Measurements from ENCODE around the gene DAAM2.

DAAM2 gene

DNA sequence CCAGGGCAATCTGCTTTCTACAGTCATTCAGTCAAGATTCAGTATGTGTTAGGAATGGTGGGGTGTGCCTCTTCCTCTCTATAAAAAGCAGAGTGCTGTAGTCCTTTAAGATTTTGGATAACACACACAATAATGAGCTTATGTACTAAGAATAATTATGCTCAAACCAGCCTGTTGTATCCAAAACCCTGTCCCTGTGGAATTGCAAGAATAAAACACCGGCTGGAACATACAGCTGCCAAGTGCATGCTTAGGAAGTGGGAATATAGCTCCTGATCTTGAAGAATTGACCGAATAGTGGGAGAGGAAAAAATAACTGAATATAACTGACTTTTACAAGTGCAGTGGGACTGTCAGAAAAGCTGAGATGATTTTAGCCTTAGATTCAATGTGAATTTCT is 143.1 kb downstream of the DAAM2 start:
- H3K27ac ChIP-seq: peak overlapping the region in 1 of 2 donors; percentile 55
- DNase-seq (ENCODE audit: low spot score): no peak
- H3K4me3 ChIP-seq: no peak overlapping the region
- TF ChIP-seq, protein P1, sequence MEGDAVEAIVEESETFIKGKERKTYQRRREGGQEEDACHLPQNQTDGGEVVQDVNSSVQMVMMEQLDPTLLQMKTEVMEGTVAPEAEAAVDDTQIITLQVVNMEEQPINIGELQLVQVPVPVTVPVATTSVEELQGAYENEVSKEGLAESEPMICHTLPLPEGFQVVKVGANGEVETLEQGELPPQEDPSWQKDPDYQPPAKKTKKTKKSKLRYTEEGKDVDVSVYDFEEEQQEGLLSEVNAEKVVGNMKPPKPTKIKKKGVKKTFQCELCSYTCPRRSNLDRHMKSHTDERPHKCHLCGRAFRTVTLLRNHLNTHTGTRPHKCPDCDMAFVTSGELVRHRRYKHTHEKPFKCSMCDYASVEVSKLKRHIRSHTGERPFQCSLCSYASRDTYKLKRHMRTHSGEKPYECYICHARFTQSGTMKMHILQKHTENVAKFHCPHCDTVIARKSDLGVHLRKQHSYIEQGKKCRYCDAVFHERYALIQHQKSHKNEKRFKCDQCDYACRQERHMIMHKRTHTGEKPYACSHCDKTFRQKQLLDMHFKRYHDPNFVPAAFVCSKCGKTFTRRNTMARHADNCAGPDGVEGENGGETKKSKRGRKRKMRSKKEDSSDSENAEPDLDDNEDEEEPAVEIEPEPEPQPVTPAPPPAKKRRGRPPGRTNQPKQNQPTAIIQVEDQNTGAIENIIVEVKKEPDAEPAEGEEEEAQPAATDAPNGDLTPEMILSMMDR (IDR thresholded peaks at IDR 0.05): no peak

DNA sequence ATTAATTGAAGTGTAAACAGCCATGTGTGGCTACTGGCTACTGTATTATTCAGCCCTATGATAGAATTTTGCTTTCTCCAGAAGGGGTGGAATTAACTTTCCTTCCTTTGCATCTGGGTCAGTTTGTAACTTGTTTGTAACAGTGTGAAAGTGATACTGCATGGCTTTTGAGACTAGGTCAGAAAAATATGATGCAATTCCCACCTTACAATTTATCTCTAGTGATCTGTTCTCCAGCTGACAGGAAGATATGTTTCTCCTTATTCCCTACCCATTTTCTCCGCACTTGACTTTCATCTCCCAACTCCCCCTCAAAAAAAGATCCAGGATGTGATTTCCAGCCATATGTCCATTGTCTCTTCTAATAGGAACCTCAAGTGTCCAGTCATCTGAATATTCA is 144.7 kb downstream of the DAAM2 start:
- DNase-seq (ENCODE audit: low spot score): no peak
- no peak overlapping the region for H3K27ac ChIP-seq
- no peak overlapping the region for H3K4me3 ChIP-seq
- TF ChIP-seq, protein P1 (IDR thresholded peaks at IDR 0.05): no peak

DNA sequence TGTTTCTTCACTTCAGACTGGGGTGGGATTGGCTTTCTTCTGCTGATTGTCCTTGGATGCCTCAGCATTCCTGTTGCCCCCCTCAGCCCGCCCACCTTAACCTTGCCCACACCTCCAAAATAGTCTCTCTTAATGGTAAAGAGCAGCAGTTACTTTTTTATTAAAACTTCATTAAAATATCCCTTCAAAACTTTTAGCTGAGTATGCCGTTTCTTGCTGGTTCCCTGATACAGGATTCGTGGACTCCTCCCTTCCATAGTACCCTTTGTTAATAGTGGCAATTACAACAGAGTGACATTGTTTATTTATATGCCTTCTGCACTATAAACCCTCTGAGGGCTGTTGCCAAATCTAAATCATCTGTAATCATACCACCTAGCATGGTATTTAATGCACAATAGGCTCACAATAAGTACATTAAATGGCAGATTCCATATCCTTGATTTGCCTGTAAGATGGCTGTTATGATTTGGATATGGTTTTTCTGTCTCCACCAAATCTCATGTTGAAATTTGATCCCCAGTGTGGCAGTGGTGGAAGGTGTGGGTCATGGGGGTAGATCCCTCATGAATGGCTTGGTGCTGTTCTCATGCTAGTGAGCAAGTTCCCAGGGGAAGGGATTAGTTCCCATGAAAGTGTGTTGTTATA is 145.6 kb downstream of the DAAM2 start:
- TF ChIP-seq, protein P1 (IDR thresholded peaks at IDR 0.05): no peak
- no peak overlapping the region for H3K27ac ChIP-seq
- H3K4me3 ChIP-seq: no peak overlapping the region
- DNase-seq (ENCODE audit: low spot score): no peak

DNA sequence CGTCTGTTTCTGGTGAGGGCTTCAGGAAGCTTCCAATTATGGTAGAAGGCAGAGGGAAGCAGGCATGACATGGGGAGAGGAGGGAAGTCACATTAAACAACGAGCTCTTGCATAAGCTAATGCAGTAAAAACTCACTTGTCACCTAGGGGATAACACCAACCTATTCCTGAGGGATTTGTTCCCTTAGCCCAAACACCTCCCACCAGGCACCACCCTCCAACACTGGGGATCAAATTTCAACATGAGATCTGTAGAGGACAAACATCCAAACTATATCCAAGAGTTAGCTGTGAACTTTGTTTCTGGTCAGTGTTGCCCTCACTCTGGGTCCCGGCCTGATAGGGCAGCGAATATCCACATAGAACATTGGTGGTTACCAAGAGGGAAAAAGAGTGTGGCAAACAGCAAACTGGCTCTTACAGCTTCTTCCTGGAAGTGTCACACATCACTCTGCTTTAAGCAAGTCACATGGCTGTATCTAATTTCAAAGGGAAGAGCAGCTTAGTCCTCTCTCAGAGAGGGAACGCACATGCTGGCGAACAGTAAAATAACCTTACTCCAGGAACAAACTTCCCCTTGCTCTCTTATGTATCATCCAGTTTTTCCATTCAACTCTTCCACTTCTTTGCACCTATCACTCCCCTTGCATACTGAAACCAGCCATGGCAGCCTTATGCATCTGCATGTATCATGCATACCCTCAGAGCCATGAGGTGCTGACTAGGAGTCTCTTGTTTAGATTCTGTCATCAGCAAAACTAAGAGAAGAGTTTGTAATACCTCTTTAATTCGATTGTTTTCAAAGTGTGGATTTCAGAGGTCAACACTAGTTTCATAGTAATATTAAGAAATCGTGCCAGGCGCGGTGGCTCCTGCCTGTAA is 146.8 kb downstream of the DAAM2 start:
- H3K27ac ChIP-seq: no peak overlapping the region
- no peak for DNase-seq (ENCODE audit: low spot score)
- no peak overlapping the region for H3K4me3 ChIP-seq
- TF ChIP-seq, protein P1 (IDR thresholded peaks at IDR 0.05): no peak

DNA sequence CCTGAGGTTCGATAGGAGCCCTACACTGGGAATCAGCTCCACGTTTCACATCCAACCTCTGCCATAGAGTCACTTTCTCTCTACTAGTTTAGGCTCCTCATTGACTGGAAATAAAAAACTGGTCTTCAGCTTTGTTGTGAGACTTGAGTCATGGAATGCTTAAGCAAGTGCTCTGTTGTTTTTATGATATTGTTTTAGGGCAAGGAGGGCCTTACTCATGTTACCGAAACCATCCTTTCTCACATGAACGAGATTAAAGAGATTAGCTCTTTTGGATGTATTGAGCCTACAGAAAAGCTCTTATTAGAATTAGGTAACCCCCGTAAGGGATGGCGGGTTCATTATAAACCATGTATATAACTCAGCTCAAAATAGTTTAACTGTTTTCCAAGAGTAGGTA is 149.0 kb downstream of the DAAM2 start:
- DNase-seq (ENCODE audit: low spot score): no peak
- TF ChIP-seq, protein P1 (IDR thresholded peaks at IDR 0.05): no peak
- Histone ChIP-seq H3K4me3 (no peak overlapping the region), H3K27ac (no peak overlapping the region)

DNA sequence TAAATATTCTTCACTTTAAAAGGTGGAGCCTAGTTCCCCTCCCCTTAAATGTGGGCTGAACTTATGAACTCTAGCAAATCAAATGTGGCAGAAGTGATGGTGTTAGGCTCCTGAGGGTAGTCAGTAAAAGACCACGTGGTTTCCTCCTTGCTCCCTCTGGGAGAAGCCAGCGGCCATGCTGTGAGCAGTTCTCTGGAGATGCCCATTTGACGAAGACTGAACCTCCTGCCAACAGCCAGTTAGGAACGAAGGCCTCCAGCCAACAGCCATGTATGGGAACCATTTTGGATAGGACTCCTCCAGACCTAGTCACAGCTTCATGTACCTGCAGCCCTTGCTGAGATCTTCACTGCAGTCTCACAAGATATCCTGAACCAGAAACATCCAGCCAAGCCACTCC is 149.6 kb downstream of the DAAM2 start:
- Histone ChIP-seq H3K4me3 (no peak overlapping the region), H3K27ac (no peak overlapping the region)
- DNase-seq (ENCODE audit: low spot score): peak; percentile 60
- TF ChIP-seq, protein P1 (IDR thresholded peaks at IDR 0.05): no peak

All from coronary artery (tissue), 2 donors.